DND-41 (cell line): Measurements from ENCODE around the gene PUS7L.
"Not testable (repeated sequence)": the region's sequence is repeated elsewhere in the genome, so short reads cannot be mapped to it uniquely, and the experiment has no call there.

Source experiments
- ATAC-seq: fragments of 200-7000 bp; cut with Tn5 transposase; 3 replicates; pipeline ENCODE4 v1.9.1; 2021; ENCODE audit warnings: low read depth; ENCODE audit not compliant: insufficient read depth
- DNase-seq: peaks from one replicate; pipeline ENCODE4 v3.0.0-alpha.2; 2020
- H2AFZ ChIP-seq: 2 replicates; pipeline ENCODE4 v1.6.0; 2012; ENCODE audit warnings: low read depth, low read length
- H3K27ac ChIP-seq: 2 replicates; pipeline ENCODE4 v1.5.1; 2012; ENCODE audit warnings: low read length, inconsistent platforms
- H3K27me3 ChIP-seq: fragments of 200-600 bp; sonication (generic); 2 replicates; pipeline ENCODE4 v1.6.0; 2012; ENCODE audit warnings: low read length, mild to moderate bottlenecking, inconsistent platforms; ENCODE audit not compliant: insufficient read depth, poor library complexity
- H3K36me3 ChIP-seq: 2 replicates; pipeline ENCODE4 v1.5.1; 2012; ENCODE audit warnings: low read length, inconsistent platforms; ENCODE audit not compliant: insufficient read depth
- H3K4me1 ChIP-seq: 2 replicates; pipeline ENCODE4 v1.5.1; 2012; ENCODE audit warnings: mild to moderate bottlenecking, low read length; ENCODE audit not compliant: insufficient read depth
- H3K4me2 ChIP-seq: 2 replicates; pipeline ENCODE4 v1.6.0; 2012; ENCODE audit warnings: mild to moderate bottlenecking, moderate library complexity, low read length, inconsistent platforms; ENCODE audit not compliant: insufficient read depth
- H3K4me3 ChIP-seq, 2 experiments: fragments of 200-600 bp in 1 of 2; shearing (Covaris generic) in 1 of 2; 2 replicates each; pipeline ENCODE4 v1.5.1; 2012 to 2016; ENCODE audit warnings: inconsistent platforms in 2 of 2, low read length in 2 of 2, mild to moderate bottlenecking in 2 of 2, low read depth in 1 of 2, moderate library complexity in 1 of 2
- H3K79me2 ChIP-seq: 2 replicates; pipeline ENCODE4 v1.6.0; 2012; ENCODE audit warnings: low read length, inconsistent platforms; ENCODE audit not compliant: insufficient read depth
- H3K9ac ChIP-seq: 2 replicates; pipeline ENCODE4 v1.6.0; 2012; ENCODE audit warnings: low read depth, mild to moderate bottlenecking, inconsistent platforms, low read length, moderate library complexity
- H3K9me3 ChIP-seq: 2 replicates; pipeline ENCODE4 v1.5.1; 2012; ENCODE audit warnings: low read length, moderate library complexity, mild to moderate bottlenecking, inconsistent platforms; ENCODE audit not compliant: insufficient read depth, severe bottlenecking
- H4K20me1 ChIP-seq: 2 replicates; pipeline ENCODE4 v1.6.0; 2012; ENCODE audit warnings: low read length; ENCODE audit not compliant: insufficient read depth
- CTCF ChIP-seq: IDR thresholded peaks from 2 replicates; pipeline ENCODE4 v1.5.1; 2012; ENCODE audit warnings: borderline replicate concordance, low read length, moderate library complexity, mild to moderate bottlenecking; ENCODE audit not compliant: poor library complexity, severe bottlenecking; ENCODE audit errors: extremely low read depth
- EZH2 ChIP-seq: IDR thresholded peaks from 3 replicates; pipeline ENCODE4 v1.6.1; 2012; ENCODE audit warnings: borderline replicate concordance, low read depth, mild to moderate bottlenecking, moderate library complexity, low read length, inconsistent platforms; ENCODE audit not compliant: severe bottlenecking

PUS7L gene

GRCh38 chr12:43694879-43695278, 63.7 kb downstream of the PUS7L start:
- no peaks in the 10 kb centered on the region for H3K9me3 ChIP-seq
- no peak overlapping the region for H2AFZ ChIP-seq
- no peak overlapping the region for H3K27ac ChIP-seq
- no peak overlapping the region for H3K4me2 ChIP-seq
- H3K4me1 ChIP-seq: no peaks in the 10 kb centered on the region
- no peak overlapping the region for H3K9ac ChIP-seq
- ATAC-seq (no peak), DNase-seq (no peak)
- no peaks in the 10 kb centered on the region for H3K27me3 ChIP-seq
- H3K36me3 ChIP-seq: no peaks in the 10 kb centered on the region
- TF ChIP-seq CTCF (no peak), EZH2 (no peak)
- H3K4me3 ChIP-seq: no peak overlapping the region
- H3K79me2 ChIP-seq: no peaks in the 10 kb centered on the region
- no peaks in the 10 kb centered on the region for H4K20me1 ChIP-seq

- Histone ChIP-seq H3K9me3 (no peaks in the 10 kb centered on the region), H3K27ac (no peak overlapping the region), H3K4me3 (no peak overlapping the region), H3K79me2 (no peaks in the 10 kb centered on the region), H3K4me2 (no peak overlapping the region), H2AFZ (no peak overlapping the region), H3K27me3 (no peaks in the 10 kb centered on the region), H3K36me3 (no peaks in the 10 kb centered on the region), H4K20me1 (no peaks in the 10 kb centered on the region), H3K9ac (no peak overlapping the region), H3K4me1 (no peaks in the 10 kb centered on the region)
- no peak for TF ChIP-seq CTCF
- DNase-seq (no peak), ATAC-seq (peak; percentile 60; the same call in 1 of the 3 replicates)
Measured at GRCh38 chr12:43692064-43692463, 66.5 kb downstream of the PUS7L start.

DNA sequence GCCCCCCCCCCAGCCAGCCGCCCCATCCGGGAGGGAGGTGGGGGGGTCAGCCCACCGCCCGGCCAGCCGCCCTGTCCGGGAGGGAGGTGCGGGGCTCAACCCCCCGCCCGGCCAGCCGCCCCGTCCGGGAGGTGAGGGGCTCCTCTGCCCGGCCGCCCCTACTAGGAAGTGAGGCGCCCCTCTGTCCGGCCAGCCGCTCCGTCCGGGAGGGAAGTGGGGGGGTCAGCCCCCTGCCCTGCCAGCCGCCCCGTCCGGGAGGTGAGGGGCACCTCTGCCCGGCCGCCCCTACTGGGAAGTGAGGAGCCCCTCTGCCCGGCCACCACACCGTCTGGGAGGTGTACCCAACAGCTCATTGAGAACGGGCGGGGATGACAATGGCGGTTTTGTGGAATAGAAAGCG, 73.1 kb downstream of the PUS7L start:
- H3K79me2 ChIP-seq, H3K36me3 ChIP-seq, H3K4me3 ChIP-seq, H2AFZ ChIP-seq, H3K27ac ChIP-seq, H3K4me1 ChIP-seq, DNase-seq, H3K4me2 ChIP-seq, ATAC-seq, H3K27me3 ChIP-seq, H4K20me1 ChIP-seq, H3K9me3 ChIP-seq, H3K9ac ChIP-seq: not testable (repeated sequence)

DNA sequence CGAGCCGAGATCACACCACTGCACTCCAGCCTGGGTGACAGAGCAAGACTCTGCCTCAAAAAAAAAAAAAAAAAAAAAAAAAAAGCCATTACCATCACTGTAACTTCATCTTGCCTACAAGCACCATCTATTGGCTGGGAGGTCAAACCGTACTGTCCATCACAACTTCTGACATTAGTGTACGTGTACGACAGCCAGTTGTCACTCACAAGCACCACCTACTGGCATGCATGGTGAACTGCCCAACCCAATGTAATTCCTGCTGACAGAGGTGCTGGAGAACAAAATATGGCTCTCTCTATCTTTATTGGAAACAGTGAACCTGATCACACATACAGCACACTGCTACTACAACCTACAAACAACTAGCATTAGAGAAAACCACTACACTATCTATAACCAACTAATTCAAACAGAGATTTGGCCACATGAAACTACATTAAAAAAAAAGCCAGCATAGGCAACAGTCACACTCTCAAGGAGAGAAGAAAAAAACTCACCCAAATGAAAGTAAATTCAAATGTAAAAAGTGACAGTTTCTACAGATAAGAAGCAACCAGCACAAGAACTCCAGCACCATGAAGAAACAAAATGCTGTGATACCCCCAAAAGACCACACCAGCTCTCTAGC, 82.3 kb downstream of the PUS7L start:
- no peaks in the 10 kb centered on the region for H3K36me3 ChIP-seq
- peak; percentile 50; the same call in 1 of the 3 replicates for ATAC-seq

More for the DNA sequence above, 82.3 kb downstream of the PUS7L start:
- peak; percentile 26 for DNase-seq
- Histone ChIP-seq H2AFZ (no peak overlapping the region), H3K9ac (no peak overlapping the region), H3K4me3 (no peak overlapping the region), H3K27ac (no peak overlapping the region), H3K4me2 (no peak overlapping the region), H4K20me1 (no peaks in the 10 kb centered on the region), H3K4me1 (no peaks in the 10 kb centered on the region), H3K27me3 (no peaks in the 10 kb centered on the region), H3K9me3 (no peaks in the 10 kb centered on the region), H3K79me2 (no peaks in the 10 kb centered on the region)
- TF ChIP-seq CTCF: peak; percentile 73
- TF ChIP-seq EZH2: no peak
